H9 (cell line): ENCODE results near the gene PLEKHG5. TPM values are rescaled to one million over a fixed set of nuclear protein-coding genes. Genes with fewer than 3 reads are reported as not detected.

Source experiments
- DNase-seq: peaks from one replicate; pipeline ENCODE4 v3.0.0-alpha.2; 2017
- H2AFZ ChIP-seq: one replicate; pipeline ENCODE4 v1.6.1; 2013; ENCODE audit warnings: mild to moderate bottlenecking, low read length, control low read depth, moderate library complexity
- H2AK5ac ChIP-seq: 2 replicates; pipeline ENCODE4 v1.6.1; 2013; ENCODE audit warnings: low read length, control low read depth, mixed read lengths; ENCODE audit not compliant: insufficient read length
- H2BK120ac ChIP-seq: one replicate; pipeline ENCODE4 v1.6.1; 2013; ENCODE audit warnings: low read depth, mild to moderate bottlenecking, low read length, control low read depth, inconsistent platforms; ENCODE audit not compliant: poor library complexity, severe bottlenecking
- H2BK12ac ChIP-seq: 2 replicates; pipeline ENCODE4 v1.6.1; 2013; ENCODE audit warnings: low read length, control low read depth, mixed read lengths, low read depth; ENCODE audit not compliant: insufficient read length
- H2BK15ac ChIP-seq: 2 replicates; pipeline ENCODE4 v1.6.1; 2013; ENCODE audit warnings: low read depth, low read length, control low read depth
- H2BK20ac ChIP-seq: one replicate; pipeline ENCODE4 v1.6.1; 2013; ENCODE audit warnings: low read depth, mild to moderate bottlenecking, low read length, control low read depth, inconsistent platforms; ENCODE audit not compliant: poor library complexity, severe bottlenecking
- H2BK5ac ChIP-seq: 2 replicates; pipeline ENCODE4 v1.6.1; 2013; ENCODE audit warnings: low read length, control low read depth, mixed read lengths; ENCODE audit not compliant: insufficient read length
- H3K14ac ChIP-seq: 2 replicates; pipeline ENCODE4 v1.6.1; 2013; ENCODE audit warnings: low read length, control low read depth; ENCODE audit not compliant: insufficient read depth
- H3K18ac ChIP-seq: 2 replicates; pipeline ENCODE4 v1.6.1; 2013; ENCODE audit warnings: low read depth, mild to moderate bottlenecking, mixed read lengths, low read length, control low read depth; ENCODE audit not compliant: insufficient read length
- H3K23ac ChIP-seq: 2 replicates; pipeline ENCODE4 v1.6.1; 2013; ENCODE audit warnings: low read length, control low read depth, mixed read lengths, low read depth; ENCODE audit not compliant: insufficient read length
- H3K23me2 ChIP-seq: 2 replicates; pipeline ENCODE4 v1.6.1; 2013; ENCODE audit warnings: low read depth, mild to moderate bottlenecking, mixed read lengths, low read length, control low read depth; ENCODE audit not compliant: insufficient read length, poor library complexity, severe bottlenecking
- H3K27ac ChIP-seq: 2 replicates; pipeline ENCODE4 v1.5.1; 2013; ENCODE audit warnings: low read length, control low read depth, mixed read lengths, low read depth; ENCODE audit not compliant: insufficient read length
- H3K27me3 ChIP-seq: 2 replicates; pipeline ENCODE4 v1.6.1; 2013; ENCODE audit warnings: low read length, control low read depth, inconsistent platforms; ENCODE audit not compliant: insufficient read depth
- H3K4ac ChIP-seq: 2 replicates; pipeline ENCODE4 v1.6.1; 2013; ENCODE audit warnings: low read depth, mild to moderate bottlenecking, control low read depth, inconsistent platforms, low read length, moderate library complexity
- H3K4me1 ChIP-seq: 2 replicates; pipeline ENCODE4 v1.6.1; 2013; ENCODE audit warnings: low read length, control low read depth, inconsistent platforms; ENCODE audit not compliant: insufficient read depth
- H3K4me2 ChIP-seq: 2 replicates; pipeline ENCODE4 v1.6.1; 2013; ENCODE audit warnings: low read length, control low read depth, mixed read lengths; ENCODE audit not compliant: insufficient read length, insufficient read depth
- H3K56ac ChIP-seq: 2 replicates; pipeline ENCODE4 v1.6.1; 2013; ENCODE audit warnings: low read depth, mild to moderate bottlenecking, mixed read lengths, low read length, control low read depth; ENCODE audit not compliant: insufficient read length
- H3K79me1 ChIP-seq: 2 replicates; pipeline ENCODE4 v1.6.1; 2013; ENCODE audit warnings: low read depth, mild to moderate bottlenecking, moderate library complexity, low read length, control low read depth, inconsistent platforms; ENCODE audit not compliant: insufficient read depth, poor library complexity, severe bottlenecking
- H3K79me2 ChIP-seq: 2 replicates; pipeline ENCODE4 v1.6.1; 2013; ENCODE audit warnings: low read length, control low read depth, inconsistent platforms; ENCODE audit not compliant: insufficient read depth
- H3K9ac ChIP-seq: 2 replicates; pipeline ENCODE4 v1.6.1; 2013; ENCODE audit warnings: low read length, control low read depth, mixed read lengths; ENCODE audit not compliant: insufficient read length; ENCODE audit errors: extremely low read depth
- H3K9me3 ChIP-seq: one replicate; pipeline ENCODE4 v1.6.1; 2013; ENCODE audit warnings: low read depth, low read length, inconsistent platforms; ENCODE audit not compliant: control insufficient read depth
- H3T11ph ChIP-seq: one replicate; pipeline ENCODE4 v1.6.1; 2013; ENCODE audit warnings: mild to moderate bottlenecking, low read length, control low read depth, inconsistent platforms
- H4K20me1 ChIP-seq: one replicate; pipeline ENCODE4 v1.6.1; 2013; ENCODE audit not compliant: control insufficient read depth, insufficient read length, insufficient read depth
- H4K5ac ChIP-seq: 2 replicates; pipeline ENCODE4 v1.6.1; 2013; ENCODE audit warnings: low read depth, mild to moderate bottlenecking, mixed read lengths, low read length, control low read depth; ENCODE audit not compliant: insufficient read length
- H4K8ac ChIP-seq: replicated peaks from 2 replicates; pipeline ENCODE4 v1.6.1; 2013; ENCODE audit warnings: low read length, control low read depth, mixed read lengths, low read depth; ENCODE audit not compliant: insufficient read length
- H4K91ac ChIP-seq: 2 replicates; pipeline ENCODE4 v1.6.1; 2013; ENCODE audit warnings: low read depth, mild to moderate bottlenecking, moderate library complexity, mixed read lengths, low read length, control low read depth; ENCODE audit not compliant: insufficient read length
- H3K27ac Mint-ChIP-seq, 3 experiments: 2 replicates in 2 of 3; 3 replicates in 1 of 3; pipeline ENCODE4 v1.8.0; 2020 to 2021; ENCODE audit warnings: mixed read lengths in 3 of 3, mild to moderate bottlenecking in 1 of 3, moderate library complexity in 1 of 3
- H3K27me3 Mint-ChIP-seq: 2 replicates; pipeline ENCODE4 v1.8.0; 2021; ENCODE audit warnings: low read depth, mild to moderate bottlenecking, moderate library complexity, mixed read lengths
- H3K36me3 Mint-ChIP-seq, 3 experiments: 2 replicates in 2 of 3; 3 replicates in 1 of 3; pipeline ENCODE4 v1.8.0; 2020 to 2021; ENCODE audit warnings: low read depth in 3 of 3, mixed read lengths in 3 of 3; ENCODE audit not compliant: insufficient read depth in 1 of 3
- H3K4me1 Mint-ChIP-seq, 2 experiments: 2 replicates each; pipeline ENCODE4 v1.8.0; 2020; ENCODE audit warnings: mixed read lengths in 2 of 2
- H3K4me3 Mint-ChIP-seq, 2 experiments: 2 replicates in 1 of 2; 3 replicates in 1 of 2; pipeline ENCODE4 v1.8.0; 2020 to 2021; ENCODE audit warnings: mild to moderate bottlenecking in 2 of 2, mixed read lengths in 2 of 2, moderate library complexity in 1 of 2
- H3K9me3 Mint-ChIP-seq, 2 experiments: 2 replicates in 1 of 2; 3 replicates in 1 of 2; pipeline ENCODE4 v1.8.0; 2020; ENCODE audit warnings: mild to moderate bottlenecking in 2 of 2, mixed read lengths in 2 of 2, moderate library complexity in 1 of 2
- WGBS: extraction: QIAGEN DNeasy Blood & Tissue Kit; methylation state at CpG from one replicate; pipeline ENCODE4 v1.1.7; 2013; ENCODE audit warnings: missing lambda C conversion rate, low lambda C conversion rate, mixed read lengths; ENCODE audit not compliant: insufficient read length; ENCODE audit errors: extremely low coverage; 5-methylcytosine and 5-hydroxymethylcytosine counted together
- total RNA-seq: library from RNA; stranded (reverse); gene quantifications from 2 replicates; pipeline ENCODE4 v1.2.1, GENCODE V29; 2021
- TF ChIP-seq, protein P1 (sequence below): fragments of 200-600 bp; sonication (generic); conservative IDR thresholded peaks from 3 replicates; pipeline ENCODE4 v1.8.0; 2021; ENCODE audit warnings: antibody characterized with exemption, mild to moderate bottlenecking

PLEKHG5 gene
- total RNA-seq, 1 experiment from 2014 or later, result 22.3 TPM

DNA sequence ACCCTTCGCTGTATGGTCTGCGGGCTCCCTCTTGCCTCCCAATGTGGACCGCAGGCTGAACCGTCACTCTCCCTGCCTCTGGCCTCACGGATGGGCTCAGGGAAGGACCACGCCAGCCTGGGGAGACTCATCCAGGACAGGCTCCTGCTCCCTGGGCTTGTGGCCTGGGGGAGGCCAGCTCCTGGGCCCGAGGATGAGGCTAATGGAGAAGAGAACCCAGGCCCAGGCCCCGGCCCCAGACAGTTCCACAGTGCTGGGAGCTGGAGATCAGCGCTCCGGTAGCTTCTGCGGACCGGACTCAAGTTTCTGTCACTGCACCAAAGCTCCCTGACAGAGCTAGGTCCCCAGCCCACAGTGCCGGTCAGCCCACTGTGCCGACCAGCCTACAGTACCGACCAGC is 13.4 kb upstream of the PLEKHG5 start:
- no peak overlapping the region for H2BK20ac ChIP-seq
- no peaks in the 10 kb centered on the region for H3K23me2 ChIP-seq
- no peak overlapping the region for H2BK120ac ChIP-seq
- no peaks in the 10 kb centered on the region for H3K9me3 ChIP-seq
- no peak overlapping the region for H3K27ac ChIP-seq
- no peak overlapping the region for H3K18ac ChIP-seq
- Mint-ChIP-seq H3K4me3 (no peak overlapping the region), H3K9me3 (no peaks in the 10 kb centered on the region), H3K27me3 (peaks cover 16% of the 10 kb centered on the region), H3K36me3 (no peaks in the 10 kb centered on the region; a peak in 1 of 7 replicates), H3K4me1 (peaks cover 0 to 3% of the 10 kb centered on the region in 2 experiments; a peak in 3 of 4 replicates), H3K27ac (no peak overlapping the region)
- H2AK5ac ChIP-seq, result no peak overlapping the region
- H3K23ac ChIP-seq, result no peak overlapping the region
- no peaks in the 10 kb centered on the region for H3K4me1 ChIP-seq
- H3K4ac ChIP-seq, result no peak overlapping the region
- H3T11ph ChIP-seq, result no peak overlapping the region
- TF ChIP-seq, protein P1, sequence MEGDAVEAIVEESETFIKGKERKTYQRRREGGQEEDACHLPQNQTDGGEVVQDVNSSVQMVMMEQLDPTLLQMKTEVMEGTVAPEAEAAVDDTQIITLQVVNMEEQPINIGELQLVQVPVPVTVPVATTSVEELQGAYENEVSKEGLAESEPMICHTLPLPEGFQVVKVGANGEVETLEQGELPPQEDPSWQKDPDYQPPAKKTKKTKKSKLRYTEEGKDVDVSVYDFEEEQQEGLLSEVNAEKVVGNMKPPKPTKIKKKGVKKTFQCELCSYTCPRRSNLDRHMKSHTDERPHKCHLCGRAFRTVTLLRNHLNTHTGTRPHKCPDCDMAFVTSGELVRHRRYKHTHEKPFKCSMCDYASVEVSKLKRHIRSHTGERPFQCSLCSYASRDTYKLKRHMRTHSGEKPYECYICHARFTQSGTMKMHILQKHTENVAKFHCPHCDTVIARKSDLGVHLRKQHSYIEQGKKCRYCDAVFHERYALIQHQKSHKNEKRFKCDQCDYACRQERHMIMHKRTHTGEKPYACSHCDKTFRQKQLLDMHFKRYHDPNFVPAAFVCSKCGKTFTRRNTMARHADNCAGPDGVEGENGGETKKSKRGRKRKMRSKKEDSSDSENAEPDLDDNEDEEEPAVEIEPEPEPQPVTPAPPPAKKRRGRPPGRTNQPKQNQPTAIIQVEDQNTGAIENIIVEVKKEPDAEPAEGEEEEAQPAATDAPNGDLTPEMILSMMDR, result no peak
- H4K8ac ChIP-seq, result no peak overlapping the region
- WGBS, result no CpG with 5 or more reads among the region's 15 CpGs
- no peak overlapping the region for H3K9ac ChIP-seq
- no peak overlapping the region for H4K91ac ChIP-seq
- H2BK12ac ChIP-seq, result no peak overlapping the region
- no peak overlapping the region for H3K4me2 ChIP-seq
- H4K5ac ChIP-seq, result no peak overlapping the region
- no peak overlapping the region for H2BK5ac ChIP-seq
- H3K79me1 ChIP-seq, result no peaks in the 10 kb centered on the region
- H4K20me1 ChIP-seq, result no peaks in the 10 kb centered on the region
- no peak overlapping the region for H2AFZ ChIP-seq
- no peak overlapping the region for H3K56ac ChIP-seq
- no peaks in the 10 kb centered on the region for H3K79me2 ChIP-seq
- H3K14ac ChIP-seq, result no peak overlapping the region; the same call in 1 of the 2 replicates
- no peak for DNase-seq
- H3K27me3 ChIP-seq, result no peaks in the 10 kb centered on the region
- no peak overlapping the region for H2BK15ac ChIP-seq
